Upper lobe of left lung (tissue), 4 donors: ENCODE measurements around the gene CHPT1.

Source experiments
- POLR2A ChIP-seq, 4 donors: fragments of 450-650 bp; IDR thresholded peaks; one replicate each; pipeline ENCODE4 v1.5.1; 2016 to 2017; ENCODE audit warnings: antibody characterized with exemption in 4 of 4, mild to moderate bottlenecking in 2 of 4
- POLR2AphosphoS5 ChIP-seq, 2 donors: sonication (generic); formaldehyde crosslinking; IDR thresholded peaks; one replicate each; pipeline ENCODE4 v1.5.1; 2017; ENCODE audit warnings: antibody characterized with exemption in 2 of 2
- TF ChIP-seq, protein P1 (sequence below), 6 experiments: fragments of 450-650 bp in 4 of 6; fragments of 200-600 bp in 2 of 6; sonication (generic) in 2 of 6; IDR thresholded peaks; one replicate each; pipeline ENCODE4 v1.5.1; 2016 to 2019; ENCODE audit warnings: antibody characterized with exemption in 6 of 6

DNA sequence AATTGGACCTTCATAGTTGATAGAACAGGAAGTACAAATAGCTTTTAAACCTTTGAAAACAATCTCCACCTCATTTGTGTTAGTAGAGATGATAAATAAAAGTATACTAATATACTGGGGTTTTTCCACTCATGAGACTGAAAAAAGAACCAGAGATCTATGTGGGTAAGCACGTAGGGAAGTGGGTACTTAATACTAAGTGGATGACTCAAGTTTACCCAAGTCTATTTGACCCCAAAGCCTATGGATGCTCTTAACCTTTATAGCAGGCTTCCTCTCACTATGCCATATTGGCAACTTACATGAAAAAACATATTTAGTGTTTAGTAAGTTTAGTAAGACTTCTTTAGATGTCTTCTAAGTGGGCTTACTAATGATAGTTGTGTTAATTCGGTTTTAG lies 49.2 kb upstream of the CHPT1 start:
- TF ChIP-seq, protein P1, sequence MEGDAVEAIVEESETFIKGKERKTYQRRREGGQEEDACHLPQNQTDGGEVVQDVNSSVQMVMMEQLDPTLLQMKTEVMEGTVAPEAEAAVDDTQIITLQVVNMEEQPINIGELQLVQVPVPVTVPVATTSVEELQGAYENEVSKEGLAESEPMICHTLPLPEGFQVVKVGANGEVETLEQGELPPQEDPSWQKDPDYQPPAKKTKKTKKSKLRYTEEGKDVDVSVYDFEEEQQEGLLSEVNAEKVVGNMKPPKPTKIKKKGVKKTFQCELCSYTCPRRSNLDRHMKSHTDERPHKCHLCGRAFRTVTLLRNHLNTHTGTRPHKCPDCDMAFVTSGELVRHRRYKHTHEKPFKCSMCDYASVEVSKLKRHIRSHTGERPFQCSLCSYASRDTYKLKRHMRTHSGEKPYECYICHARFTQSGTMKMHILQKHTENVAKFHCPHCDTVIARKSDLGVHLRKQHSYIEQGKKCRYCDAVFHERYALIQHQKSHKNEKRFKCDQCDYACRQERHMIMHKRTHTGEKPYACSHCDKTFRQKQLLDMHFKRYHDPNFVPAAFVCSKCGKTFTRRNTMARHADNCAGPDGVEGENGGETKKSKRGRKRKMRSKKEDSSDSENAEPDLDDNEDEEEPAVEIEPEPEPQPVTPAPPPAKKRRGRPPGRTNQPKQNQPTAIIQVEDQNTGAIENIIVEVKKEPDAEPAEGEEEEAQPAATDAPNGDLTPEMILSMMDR (IDR thresholded peaks at IDR 0.05): no peak
- TF ChIP-seq POLR2AphosphoS5 (IDR thresholded peaks at IDR 0.05): no peak
- no peak for TF ChIP-seq POLR2A (IDR thresholded peaks at IDR 0.05)
